GM18508 (cell line): ENCODE measurements around the gene ZBTB49.

Source experiments
- ATAC-seq: cut with Tn5 transposase; IDR thresholded peaks from one replicate; pipeline ENCODE4 v1.9.1; 2021; ENCODE audit warnings: moderate number of reproducible peaks; ENCODE audit not compliant: insufficient read depth, unreplicated experiment

Gene ZBTB49

DNA sequence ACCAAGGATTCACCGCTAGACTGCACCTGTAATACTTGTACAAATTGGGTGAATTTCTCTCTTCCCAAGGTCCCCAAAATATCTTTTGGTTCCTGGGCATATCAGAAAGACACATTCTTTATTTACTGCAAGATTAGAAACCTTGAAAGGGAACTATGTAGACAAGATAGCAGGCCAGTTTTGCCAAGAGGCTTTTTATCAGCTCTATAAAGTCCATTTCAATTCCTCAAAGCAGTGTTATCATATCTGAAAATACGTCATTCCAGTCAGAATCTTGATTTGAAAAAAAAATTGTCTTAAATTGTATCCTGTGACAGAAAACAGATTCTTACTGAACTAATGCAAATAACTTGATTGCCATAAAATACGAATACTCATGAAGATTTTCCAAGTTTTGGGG is 59.8 kb downstream of the ZBTB49 start:
- no peak for ATAC-seq

DNA sequence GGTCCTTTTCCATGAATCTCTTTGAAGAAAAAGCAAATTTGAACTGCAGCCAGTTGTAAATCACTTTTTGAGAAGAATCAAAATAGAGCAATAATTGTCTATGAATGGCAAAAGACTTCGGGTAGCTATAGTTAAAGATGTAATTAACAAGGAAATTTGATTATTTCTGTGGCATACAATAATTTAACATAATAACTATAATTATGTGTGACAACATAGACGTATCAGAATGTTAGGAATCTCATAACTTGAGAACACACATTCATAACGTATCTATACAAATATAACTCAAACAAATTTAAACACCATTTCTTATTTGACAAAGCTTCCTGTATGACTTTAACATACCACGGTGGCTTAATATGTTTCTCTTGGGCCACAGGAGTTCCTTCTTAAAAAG is 60.9 kb downstream of the ZBTB49 start:
- no peak for ATAC-seq

DNA sequence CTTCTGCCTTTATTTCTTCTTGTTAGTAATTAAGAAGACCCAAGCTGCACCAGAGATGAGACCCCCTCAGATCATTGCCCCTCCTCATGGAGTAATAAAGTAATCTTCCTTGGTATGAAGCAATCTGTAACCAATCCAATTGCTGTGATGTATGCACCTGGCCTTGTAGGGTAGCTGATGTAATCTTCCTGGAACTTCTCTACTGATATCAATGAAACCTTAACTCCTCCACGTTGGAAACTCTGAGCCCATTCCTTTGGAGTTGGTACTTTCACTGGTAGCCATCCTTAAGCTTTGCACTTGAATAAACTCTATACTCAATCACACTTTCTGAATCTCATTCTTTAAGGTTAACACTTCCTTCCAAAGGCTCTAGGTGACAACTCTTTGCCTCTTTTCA is 65.3 kb downstream of the ZBTB49 start:
- no peak for ATAC-seq

DNA sequence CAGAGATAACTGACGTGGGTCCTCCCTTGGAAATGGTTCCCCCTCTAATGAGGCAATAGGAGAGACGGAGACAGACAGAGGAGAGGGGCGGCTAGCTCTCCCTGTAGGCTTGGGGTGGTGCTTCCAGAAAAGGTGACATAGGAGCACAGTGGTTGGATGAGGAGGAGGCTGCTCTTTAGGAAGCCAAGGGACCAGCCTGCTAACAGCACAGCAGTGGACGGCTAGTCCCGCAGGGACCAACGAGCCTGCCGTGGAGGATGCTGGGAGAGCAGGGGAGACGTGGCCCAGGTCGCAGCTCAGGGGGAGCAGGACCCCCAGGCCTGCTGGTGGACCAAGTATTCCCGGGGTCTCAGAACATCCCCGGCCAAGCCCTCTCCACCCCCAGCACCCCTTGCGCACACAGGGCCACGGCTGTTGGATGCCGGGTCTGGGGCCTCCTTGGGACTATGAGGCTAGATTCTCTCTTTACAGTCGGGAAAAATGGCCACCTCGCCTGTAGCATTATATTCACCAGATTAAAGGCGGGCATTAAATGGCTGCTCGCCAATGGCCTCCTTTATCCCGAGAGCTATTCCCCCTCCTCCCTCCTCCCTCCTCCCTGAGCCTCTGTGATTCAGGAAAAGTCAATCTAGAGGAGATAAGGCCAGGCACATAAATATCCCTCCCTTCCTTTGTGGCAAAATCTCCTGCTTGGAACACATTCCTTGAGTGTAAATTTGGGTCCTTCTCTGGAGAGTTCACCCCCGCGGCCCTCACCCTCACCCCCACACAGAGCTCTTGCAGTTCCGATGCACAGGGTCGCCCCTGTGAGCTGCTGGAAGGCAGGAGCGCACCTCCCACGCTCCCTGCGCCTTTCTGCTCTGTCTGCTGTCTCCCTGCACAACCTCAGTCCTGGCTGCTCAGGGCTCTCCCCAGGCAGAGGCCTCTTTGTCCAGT is 66.3 kb downstream of the ZBTB49 start:
- no peak for ATAC-seq

DNA sequence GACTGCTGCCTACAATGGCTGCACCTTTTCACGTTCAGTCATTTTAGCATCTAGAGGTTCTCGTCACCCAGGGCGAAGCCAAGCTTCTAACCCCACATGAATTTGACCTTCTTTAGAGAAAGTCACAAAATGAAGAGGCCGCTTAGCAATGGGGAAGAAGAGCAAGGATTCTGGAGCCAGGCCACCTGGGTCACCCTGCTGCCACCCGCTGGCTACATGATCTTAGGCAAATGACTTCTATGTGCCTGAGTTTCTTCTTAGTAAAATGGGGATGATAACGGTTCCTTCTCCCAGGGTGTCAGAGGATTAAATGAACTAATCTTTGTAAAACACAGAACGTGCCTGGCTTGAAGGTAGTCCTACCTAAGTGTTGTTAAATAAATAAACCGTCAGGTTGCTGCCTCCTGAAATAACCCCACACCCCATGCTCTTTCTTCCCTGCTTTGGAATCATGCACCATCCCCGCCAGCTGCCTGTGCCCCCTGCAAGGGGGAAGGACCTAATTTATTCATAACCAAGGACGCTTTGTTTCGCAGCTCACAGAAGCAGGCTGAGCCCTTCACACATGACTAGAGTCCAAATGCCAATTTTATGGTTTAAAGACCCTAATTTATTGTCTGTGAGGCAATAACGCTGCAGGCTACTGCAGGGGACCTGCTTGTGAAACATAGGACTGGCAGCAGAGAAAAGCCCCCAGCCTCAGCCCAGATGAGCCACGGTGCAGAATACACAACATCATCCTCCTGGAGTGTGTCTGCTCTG is 68.2 kb downstream of the ZBTB49 start:
- ATAC-seq = no peak

DNA sequence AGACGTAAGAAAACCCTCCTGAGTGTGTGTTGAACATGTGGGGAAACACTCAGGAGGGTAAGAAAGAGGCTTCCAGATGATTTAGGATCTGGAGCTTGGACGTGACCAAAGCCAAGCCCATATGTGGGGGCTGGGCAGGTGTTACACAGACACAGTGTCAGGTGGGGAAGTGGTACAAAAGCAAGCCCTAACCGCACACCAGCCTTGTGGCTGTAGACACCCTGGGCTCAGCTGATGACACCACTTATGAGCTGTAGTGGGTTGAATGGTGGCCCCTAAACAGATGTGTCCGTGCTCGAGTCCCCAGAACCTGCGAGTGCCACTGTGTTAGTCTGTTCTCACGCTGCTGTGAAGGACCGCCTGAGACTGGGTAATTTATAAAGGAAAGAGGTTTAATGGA is 71.8 kb downstream of the ZBTB49 start:
- no peak for ATAC-seq

DNA sequence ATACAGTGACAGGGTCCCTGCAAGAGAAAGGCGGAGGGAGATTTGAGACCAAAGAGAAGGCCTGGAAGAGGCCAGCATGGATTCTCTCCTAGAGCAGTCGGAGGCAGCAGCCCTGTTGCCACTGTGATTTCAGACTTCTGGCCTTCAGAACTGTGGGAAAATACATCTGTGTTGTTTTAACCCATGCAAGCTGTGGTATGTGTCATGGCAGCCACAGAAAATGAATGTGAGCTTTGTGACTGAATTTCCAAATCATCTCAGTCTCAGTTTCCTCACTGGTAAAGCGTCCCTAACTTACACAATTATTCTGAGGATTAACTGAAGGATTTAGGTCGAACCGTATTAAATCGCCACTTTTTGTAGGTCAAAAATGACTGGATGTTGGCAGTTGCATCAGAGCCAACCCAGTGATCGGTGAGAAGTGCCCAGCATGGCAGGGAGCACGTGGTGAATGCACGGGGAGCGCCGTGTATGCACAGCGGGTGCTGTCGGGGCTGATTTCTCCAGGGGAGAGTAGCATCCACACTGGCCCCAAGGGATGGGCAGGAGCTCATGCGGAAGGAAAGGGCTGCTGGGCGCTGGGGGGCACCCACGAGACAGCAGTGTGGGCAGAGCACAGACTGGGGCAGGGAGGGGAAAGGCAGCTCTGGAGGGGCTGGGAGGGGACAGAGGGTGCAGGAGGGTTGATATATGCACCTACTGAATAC is 73.1 kb downstream of the ZBTB49 start:
- ATAC-seq = no peak

DNA sequence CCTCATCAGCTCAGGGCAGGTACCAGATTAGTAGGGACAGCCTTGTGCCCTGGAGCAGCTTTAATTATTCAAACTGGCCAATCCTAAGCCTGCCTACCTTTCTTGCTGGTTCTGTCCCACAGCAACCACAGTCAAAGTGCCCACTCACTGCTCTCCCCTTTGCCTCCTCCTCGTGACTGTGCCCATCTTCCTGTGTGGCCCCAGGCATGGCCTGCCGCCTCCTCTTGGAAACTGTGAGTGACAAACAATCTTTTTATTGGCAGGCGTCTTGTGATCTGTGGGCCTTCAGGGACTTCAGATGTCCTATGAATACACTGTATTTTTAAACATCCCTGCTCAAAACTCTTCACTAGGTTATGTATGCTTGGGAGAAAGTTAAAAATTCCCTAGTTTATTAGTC is 74.0 kb downstream of the ZBTB49 start:
- ATAC-seq = no peak

DNA sequence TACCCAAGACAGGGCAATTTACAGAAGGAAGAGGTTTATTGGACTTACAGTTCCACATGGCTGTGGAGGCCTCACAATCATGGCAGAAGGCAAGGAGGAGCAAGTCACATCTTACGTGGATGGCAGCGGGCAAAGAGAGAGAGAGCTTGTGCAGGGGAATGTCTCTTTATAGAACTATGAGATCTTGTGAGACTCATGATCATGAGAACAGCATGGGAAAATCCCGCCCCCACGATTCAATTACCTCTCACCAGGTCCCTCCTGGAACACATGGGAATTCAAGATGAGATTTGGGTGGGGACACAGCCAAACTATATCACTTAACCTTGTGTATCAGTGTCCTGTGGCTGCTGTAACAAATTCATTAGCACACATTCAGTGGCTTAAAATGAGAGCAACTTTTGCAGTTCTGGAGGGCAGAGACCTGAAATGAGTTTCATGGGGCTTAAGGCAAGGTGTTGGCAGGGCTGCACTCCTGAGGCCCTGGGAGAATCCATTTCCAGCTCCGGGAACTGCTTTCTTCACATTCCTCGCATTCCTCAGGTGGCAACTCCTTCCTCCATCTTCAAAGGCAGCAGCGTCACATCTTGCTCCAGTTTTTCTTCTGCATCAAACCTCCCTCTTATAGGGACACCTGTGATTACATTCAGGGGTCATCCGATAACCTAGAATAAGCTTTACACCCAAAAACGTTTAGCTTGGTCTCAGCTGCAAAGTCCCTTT is 74.6 kb downstream of the ZBTB49 start:
- no peak for ATAC-seq

DNA sequence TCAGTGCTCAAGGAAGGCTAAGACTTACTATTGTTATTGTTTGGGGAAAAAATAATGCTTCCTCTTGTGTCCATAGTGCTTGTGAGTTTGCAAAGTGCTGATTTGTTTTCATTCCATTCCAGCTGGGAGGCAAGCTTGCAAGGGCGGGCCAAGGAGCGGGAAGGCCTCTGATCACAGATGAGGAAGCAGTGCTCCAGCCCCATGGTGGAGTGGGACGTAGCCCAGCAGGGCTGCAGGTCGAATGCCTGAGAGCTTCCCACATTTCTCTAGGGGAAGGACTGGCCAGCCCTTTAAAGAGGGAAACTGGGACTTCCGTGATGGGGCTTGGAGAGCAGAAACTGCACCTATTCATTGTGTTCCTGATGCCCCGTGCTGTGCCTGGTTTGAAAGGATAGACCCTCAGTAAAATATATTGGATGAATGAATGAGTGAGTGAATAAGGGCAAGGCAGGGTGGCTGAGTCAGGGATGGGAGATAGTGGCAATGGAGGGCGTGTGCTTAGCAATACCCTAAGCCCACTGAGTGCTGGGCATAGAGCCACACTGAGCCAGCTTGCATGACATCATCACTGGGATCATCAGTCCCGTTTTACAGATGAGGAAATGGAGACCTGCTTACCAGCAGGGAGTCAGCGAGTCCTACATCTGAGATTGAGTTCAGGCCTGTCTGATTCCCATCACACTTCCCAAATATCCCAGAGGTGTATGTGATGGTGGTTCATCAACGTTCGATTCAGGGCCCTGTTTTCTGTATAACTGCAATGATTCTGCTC is 78.9 kb downstream of the ZBTB49 start:
- no peak for ATAC-seq
